Mammary microvascular endothelial cell (primary cell): Measurements from ENCODE around the gene ANP32A. TPM values are rescaled to one million over a fixed set of nuclear protein-coding genes. Genes with fewer than 3 reads are reported as not detected.

ENCODE experiments used
- total RNA-seq: library from RNA; depleted of rRNA; stranded (reverse); fragments of >200 nt; gene quantifications from 2 replicates; pipeline ENCODE4 v1.2.3, GENCODE V29; 2015

The ANP32A gene
- 48.0 and 49.2 TPM in 2 replicates for total RNA-seq

GRCh38 chr15:68820295-68821189 is at the start of gene ANP32A:
Gene ANP32A, minus strand, starts transcription at chr15:68820895. Its CDS starts 144 bp downstream, at chr15:68820751.

Other genes with a start within 250 kb of the ANP32A start
- 3.5 and 3.7 TPM in 2 replicates for gene CORO2B, start 241.9 kb downstream of the ANP32A start, total RNA-seq
- 4.3 and 5.6 TPM in 2 replicates for gene SPESP1, start 109.6 kb upstream of the ANP32A start, total RNA-seq
- gene NOX5, start 193.8 kb upstream of the ANP32A start, total RNA-seq = not detected in 2 replicates